Keratinocyte (primary cell): Measurements from ENCODE around the gene CACFD1.

ENCODE experiments used
- EZH2 ChIP-seq: IDR thresholded peaks from one replicate; pipeline ENCODE4 v1.6.1; 2012; ENCODE audit warnings: inconsistent platforms, mild to moderate bottlenecking, low read length, moderate library complexity
- TF ChIP-seq, protein P1 (sequence below), 3 experiments: IDR thresholded peaks in 1 of 3; conservative IDR thresholded peaks in 1 of 3; optimal IDR thresholded peaks in 1 of 3; 2 replicates in 2 of 3; 3 replicates in 1 of 3; pipeline versions ENCODE3 to v1.5.1; 2011; ENCODE audit warnings: low read length in 3 of 3, mild to moderate bottlenecking in 3 of 3, moderate library complexity in 2 of 3, control low read depth in 1 of 3, inconsistent platforms in 1 of 3; ENCODE audit not compliant: insufficient read depth in 2 of 3; ENCODE audit errors: extremely low read depth in 1 of 3

DNA sequence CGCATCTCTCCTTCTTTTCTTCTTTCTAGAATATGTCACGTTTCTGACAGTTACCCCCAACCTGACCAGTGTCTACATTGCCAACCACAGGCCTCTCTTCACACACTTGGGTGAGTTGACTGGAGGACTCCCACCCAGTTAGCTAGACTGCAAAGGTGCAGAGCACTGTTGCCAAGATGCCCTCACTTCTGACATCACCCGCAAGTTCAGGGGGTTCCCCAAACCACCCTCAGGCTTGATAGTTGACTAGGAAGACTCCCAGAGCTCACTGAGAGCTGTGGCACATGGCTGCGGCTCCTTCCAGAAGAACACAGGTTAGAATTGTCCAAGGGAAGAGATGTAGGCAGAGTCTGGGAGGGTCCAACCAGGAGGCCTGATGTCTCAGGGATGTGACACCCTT is 20.4 kb upstream of the CACFD1 start:
- TF ChIP-seq, protein P1, sequence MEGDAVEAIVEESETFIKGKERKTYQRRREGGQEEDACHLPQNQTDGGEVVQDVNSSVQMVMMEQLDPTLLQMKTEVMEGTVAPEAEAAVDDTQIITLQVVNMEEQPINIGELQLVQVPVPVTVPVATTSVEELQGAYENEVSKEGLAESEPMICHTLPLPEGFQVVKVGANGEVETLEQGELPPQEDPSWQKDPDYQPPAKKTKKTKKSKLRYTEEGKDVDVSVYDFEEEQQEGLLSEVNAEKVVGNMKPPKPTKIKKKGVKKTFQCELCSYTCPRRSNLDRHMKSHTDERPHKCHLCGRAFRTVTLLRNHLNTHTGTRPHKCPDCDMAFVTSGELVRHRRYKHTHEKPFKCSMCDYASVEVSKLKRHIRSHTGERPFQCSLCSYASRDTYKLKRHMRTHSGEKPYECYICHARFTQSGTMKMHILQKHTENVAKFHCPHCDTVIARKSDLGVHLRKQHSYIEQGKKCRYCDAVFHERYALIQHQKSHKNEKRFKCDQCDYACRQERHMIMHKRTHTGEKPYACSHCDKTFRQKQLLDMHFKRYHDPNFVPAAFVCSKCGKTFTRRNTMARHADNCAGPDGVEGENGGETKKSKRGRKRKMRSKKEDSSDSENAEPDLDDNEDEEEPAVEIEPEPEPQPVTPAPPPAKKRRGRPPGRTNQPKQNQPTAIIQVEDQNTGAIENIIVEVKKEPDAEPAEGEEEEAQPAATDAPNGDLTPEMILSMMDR (optimal IDR thresholded peaks at IDR 0.05 in 1 of 3, IDR thresholded peaks at IDR 0.05 in 1 of 3, conservative IDR thresholded peaks at IDR 0.05 in 1 of 3; ENCODE audit: extremely low read depth in 1 of 3, insufficient read depth in 2 of 3, low read length in 3 of 3) = no peak
- no peak for TF ChIP-seq EZH2
